ENCODE measurements around the gene CHD9.

DNA sequence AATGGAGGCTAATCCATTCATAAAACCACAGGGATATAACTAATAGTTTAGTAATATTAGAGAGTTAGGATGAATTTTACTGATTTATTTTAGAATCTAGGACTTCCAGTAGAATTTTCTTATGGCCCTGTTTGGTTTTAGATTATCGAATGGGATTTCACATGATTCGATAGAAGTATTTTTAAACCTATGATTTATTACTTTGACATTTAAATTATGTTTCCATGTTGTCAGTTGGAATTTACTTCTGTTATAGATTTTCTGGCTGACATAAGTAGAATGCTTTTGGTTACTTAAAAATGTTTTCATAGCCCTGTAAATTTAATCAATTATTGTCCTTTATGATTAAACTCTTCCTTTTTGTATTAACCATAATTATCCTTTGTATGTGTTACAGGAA is 158.8 kb downstream of the CHD9 start:
- TF ChIP-seq EP300 (IDR thresholded peaks at IDR 0.05) (no peak), POLR2A (IDR thresholded peaks at IDR 0.05) (no peak)
- TF ChIP-seq, protein P1, sequence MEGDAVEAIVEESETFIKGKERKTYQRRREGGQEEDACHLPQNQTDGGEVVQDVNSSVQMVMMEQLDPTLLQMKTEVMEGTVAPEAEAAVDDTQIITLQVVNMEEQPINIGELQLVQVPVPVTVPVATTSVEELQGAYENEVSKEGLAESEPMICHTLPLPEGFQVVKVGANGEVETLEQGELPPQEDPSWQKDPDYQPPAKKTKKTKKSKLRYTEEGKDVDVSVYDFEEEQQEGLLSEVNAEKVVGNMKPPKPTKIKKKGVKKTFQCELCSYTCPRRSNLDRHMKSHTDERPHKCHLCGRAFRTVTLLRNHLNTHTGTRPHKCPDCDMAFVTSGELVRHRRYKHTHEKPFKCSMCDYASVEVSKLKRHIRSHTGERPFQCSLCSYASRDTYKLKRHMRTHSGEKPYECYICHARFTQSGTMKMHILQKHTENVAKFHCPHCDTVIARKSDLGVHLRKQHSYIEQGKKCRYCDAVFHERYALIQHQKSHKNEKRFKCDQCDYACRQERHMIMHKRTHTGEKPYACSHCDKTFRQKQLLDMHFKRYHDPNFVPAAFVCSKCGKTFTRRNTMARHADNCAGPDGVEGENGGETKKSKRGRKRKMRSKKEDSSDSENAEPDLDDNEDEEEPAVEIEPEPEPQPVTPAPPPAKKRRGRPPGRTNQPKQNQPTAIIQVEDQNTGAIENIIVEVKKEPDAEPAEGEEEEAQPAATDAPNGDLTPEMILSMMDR (IDR thresholded peaks at IDR 0.05), result no peak
